NK-92 (cell line): ENCODE results near the gene BSCL2.
A peak's percentile ranks its signal among the peaks of the same experiment; 100 is the strongest.
"Not testable (repeated sequence)": the region's sequence is repeated elsewhere in the genome, so short reads cannot be mapped to it uniquely, and the experiment has no call there.

Source experiments
- DNase-seq: peaks from one replicate; lab custom pipeline; 2025; ENCODE audit not compliant: unreplicated experiment; lab: John Stamatoyannopoulos, UW

Gene BSCL2

DNA sequence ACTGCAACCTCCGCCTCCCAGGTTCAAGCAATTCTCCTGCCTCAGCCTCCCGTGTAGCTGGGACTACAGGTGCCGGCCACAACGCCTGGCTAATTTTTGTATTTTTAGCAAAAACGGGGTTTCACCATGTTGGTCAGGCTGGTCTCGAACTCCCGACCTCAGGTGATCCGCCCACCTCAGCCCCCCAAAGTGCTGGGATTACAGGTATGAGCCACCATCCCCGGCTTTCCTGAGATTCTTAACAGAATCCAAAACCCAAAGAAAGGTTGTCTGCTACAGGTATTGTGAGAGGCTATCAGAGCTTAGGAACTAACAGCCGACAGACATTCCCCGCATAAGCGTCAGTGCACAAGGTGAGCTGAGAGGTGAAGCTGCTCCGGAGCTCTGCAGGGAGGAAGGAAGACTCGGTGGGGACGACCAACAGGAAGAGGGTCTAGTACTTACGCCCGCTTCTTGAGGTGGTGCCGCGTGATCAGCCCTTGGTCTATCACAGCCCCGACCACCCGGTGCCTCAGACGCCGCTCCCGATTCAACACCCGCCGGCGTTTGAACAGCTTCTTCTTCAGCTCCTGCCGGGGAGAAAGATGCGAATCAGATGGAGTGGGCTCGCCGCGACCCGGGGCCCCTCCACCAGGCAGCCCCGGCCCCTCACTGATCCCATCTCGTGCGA lies 42.7 kb downstream of the BSCL2 start:
- no peak for DNase-seq

DNA sequence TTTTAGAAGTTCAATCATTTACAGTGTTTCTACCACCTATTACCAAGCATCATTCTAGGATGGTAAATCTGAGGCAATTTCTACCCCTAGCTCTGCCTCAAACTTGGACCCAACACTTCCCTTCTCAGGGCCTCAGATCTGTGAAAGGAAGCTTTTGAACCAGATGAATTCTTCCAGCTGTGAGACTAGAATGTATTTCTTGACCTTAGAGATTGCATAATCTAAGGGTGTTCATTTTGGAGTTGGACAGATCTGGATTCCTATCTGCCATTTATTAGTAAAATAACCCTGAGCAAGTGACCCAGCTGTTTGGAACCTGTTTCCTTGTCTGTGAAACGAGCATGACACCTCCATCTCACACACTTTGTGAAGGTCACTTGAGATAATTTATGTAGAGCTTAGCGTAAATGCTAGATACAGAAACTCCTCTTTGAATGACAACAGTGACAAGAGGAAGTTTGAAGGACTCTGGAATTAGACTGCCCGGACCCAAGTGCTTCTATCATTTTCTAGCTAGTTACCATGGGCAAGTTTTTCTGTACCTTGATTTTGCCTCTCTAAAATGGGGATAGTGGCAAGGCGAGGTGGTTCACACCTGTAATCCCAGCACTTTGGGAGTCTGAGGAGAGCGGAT lies 50.3 kb downstream of the BSCL2 start:
- no peak for DNase-seq

DNA sequence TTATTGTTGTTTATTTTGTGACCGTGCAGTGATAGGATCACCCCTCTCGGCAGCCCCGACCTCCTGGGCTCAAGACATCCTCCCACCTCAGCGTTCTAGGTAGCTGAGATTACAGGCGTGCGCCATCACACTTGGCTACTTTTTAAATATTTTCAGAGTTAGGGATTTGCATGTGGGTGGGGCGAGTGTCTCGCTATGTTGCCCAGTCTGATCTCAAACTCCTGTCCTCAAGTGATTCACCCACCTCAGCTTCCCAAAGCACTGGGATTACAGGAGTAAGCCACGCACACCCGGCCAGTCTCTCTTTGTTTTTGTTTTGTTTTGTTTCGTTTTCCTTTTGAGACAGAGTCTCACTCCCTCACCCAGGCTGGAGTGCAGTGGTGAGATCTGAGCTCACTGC lies 52.9 kb downstream of the BSCL2 start:
- DNase-seq, result no peak

DNA sequence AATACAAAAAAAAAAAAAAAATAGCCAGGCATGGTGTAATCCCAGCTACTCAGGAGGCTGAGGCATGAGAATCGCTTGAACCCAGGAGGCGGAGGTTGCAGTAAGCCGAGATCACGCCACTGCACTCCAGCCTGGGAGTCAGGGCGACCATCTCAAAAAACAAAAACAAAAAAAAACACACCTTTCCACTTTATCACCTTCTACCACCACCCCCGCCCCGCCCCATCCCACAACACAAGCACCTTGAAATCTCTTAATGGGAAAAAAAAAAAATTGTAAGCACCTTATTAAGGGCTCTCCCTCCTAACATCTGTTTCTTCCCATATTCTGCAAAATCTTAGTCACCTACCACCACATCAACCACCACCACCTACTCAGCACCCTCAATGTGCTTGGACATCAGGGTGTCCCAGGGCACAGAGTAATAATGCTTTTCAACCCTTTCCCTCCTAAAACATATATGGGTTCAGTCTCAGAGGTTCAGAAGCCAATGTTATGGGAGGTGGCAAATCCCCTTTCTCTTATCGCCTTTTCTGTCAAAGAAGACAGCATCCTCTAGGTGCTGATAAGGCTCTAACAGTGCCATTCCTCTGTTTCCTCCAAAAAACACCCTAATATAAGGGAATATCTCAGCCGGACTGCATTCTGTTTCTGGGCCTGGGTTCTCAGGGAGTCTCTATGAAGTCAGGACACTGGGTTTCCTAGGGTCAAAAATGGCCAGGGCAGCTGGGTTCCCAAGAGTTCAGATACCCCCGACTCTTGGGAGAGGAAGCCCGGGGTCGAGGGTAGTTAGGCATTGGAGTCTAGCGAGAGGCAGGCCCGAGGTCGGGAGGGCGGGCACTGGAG lies 54.8 kb downstream of the BSCL2 start:
- no peak for DNase-seq

DNA sequence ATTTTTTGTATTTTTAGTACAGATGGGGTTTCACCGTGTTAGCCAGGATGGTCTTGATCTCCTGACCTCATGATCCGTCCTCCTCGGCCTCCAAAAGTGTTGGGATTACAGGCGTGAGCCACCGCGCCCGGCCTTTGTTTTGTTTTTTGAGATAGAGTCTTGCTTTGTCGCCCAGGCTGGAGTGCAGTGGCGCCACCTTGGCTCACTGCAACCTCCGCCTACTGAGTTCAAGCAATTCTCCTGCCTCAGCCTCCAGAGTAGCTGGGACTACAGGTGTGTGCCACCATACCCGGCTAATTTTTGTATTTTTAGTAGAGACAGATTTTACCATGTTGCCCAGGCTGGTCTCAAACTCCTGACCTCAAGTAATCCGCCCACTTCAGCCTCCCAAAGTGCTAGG lies 56.9 kb downstream of the BSCL2 start:
- not testable (repeated sequence) for DNase-seq

DNA sequence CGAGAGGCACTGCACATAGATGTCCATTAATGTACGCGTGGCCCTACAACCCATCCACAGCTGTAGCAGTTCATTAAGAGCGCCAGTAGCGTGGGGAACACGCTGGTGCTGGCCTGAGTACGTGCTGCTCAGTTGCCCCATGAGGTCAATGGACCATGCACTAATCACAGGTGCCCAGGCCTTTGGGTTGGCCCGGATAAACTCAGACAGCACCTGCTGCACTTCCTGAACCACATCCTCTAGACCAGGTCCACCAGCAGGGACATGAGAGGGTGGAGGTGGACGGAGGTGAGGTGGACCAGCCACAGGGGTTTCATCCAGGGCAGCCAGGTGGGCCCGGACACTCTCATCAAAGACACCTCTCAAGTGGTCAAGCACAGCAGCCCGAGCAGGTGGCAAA lies 57.7 kb downstream of the BSCL2 start:
- no peak for DNase-seq

DNA sequence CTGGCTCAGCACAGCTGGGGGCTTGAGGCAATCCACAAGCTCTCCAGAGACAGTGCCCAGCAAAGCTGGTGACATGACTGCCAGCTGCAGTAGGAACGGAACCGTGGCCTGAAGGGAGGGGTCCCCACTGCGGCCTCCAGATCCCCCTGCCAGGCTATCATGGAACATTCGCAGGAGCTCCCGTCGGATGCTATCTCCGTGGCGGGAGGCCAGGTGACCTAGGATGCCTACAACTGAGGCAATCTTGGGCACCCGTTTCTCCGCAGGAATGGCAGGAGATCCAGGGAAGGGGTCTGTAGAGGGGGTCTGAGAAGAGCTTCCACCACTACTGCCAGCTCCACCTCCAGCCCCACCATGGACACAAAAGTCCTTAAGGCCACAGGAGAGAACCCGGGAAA lies 58.3 kb downstream of the BSCL2 start:
- no peak for DNase-seq

DNA sequence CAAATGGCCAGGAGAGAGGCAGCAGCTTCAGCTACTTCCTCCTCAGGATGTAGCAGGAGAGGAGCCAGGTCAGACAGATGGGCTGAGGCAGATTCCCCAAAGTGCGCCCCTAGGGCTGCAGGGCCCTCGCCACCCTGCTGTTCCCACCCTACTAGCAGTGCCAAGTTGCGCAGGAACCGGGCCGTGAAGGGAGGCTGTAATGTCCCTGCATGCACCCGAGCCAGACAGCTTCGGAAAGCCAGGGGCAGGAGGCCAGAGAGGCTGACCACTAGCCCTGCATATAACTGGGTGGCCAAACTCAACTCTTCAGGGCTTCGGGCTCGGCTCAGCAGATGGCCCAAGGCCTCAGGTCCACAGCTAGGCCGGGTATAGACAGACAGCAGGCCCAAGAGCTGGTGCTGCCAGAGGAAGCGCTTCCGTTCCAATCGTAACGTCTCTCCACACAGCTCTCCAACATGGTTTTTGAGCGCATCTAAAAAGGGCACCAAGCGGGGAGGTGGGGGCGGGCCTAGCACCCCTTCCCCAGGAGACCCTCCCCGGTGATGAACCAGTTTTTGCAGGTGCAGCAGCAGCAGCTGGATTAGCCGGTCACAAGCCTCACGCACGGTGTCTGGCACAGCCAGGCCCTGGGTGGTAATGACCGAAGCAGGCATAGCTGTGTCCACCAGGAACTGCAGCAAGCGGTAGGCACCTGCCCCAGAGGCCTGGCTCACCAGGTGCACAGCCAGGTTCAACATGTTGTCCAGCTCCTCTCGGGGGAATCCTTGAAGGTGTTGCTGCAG lies 58.8 kb downstream of the BSCL2 start:
- no peak for DNase-seq

DNA sequence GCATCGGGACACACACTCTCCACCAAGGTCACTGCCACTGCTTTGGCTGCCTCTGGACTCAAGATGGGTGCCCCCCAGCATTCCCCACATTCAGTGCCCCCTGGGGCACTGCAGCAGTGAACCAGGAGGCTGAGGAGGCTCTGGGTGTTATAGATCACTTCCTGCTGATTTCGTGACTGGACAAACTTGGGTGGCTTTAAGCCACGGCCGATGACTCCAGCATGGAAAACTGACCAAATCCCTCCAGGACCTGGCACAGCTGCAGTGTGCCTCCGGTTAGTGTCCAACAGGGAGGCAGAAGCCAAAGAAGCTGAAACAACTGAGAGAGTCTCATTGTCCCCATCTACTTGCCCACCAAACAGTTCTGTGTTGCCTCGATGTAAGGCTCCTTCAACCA lies 59.6 kb downstream of the BSCL2 start:
- no peak for DNase-seq

DNA sequence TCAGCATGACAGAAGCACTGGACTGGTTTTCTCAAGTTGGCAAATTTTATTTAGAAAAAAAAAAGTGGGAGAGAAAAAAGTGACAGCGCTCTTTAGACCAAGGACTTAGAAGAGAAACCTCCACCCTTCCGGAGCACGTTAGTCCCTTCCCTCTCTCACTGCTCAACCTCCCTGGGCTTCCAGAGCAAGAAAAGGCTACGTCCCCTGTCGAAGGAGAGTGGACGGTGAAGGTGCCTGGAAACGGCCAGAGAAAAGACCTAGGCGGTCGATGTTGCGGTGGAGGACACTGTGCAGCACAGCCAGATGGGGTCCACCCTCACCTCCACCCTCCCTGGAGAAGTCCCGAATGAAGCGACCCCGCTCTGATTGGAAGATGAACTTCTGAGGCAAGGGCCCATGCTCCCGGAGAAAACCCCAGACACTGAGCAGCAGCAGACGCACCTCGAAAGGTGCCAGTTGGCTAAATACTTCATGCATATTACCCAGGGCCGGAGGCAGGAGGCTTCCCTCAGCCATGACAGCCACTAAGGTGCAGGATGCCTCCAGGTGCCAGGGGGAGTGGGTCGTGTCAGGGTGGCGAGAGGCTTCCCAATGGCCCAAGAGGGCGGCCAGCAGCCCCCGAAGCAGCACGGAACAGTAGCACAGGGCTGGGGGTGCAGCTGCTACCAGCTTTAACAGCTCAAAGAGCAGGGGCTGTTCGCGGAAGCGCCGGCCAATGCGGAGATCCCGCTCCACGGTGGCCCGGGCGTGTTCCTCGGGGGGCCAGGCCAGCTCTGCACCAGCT lies 60.2 kb downstream of the BSCL2 start:
- no peak for DNase-seq

DNA sequence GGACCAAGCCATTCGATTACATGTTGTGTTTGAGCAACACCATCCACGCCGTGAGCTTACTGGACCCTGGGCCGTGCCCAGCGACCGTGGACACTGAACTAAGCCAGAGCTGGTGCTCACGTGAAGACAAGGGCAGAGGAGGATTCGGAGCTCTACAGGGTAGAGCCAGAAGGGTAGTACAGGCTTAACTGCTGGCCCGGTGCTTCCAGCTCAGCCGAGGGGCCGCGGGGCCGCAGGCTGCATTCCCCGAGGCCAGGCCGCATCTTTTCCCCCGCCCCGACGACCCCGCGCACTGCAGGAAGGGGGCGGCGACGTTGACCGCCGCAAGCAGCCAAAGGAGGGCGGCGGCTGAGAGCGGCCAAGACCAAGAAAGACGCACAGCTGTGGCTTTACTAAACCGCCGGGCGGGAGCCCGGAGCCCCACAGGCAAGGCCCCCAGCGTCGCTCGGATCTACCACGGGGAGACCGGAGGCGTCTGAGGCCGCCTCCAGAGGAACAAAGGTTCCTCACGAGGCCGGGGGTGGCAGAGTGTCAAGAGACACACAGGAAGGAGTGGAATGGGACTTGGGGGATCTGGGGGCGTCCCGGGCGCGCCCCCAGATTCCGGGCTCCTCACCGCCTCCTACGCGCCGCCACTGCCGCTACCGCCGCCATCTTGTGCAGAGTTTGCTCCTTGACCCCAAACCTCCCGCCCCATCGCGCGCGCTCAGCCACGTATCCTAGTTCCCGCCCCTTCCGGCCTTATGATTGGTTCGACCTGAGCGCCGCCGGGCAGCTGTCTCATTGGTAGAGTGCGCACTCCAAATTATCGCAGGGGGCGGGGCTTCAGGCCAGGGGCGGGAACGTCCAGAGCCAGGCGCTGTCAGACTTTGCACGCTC lies 61.0 kb downstream of the BSCL2 start, which contains the start of gene GANAB:
GANAB (minus strand) TSS at position 668 of the 879 bp plus-strand sequence; CDS start at position 654, 14 bp downstream.
- peak; percentile 88 for DNase-seq

DNA sequence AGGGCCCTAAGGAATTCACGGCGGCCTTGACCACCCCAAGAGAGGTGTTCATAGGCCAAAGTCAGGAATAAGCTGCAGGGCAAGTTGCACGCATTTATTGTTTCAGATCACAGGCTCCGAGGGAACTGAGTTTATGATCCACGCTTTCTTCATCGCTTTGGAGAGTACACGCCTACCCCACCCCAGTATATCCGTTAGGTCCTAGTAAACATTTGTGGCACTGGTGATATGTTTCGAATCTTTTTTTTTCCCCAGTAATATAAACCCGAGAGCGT lies 61.6 kb downstream of the BSCL2 start:
- DNase-seq, result no peak

DNA sequence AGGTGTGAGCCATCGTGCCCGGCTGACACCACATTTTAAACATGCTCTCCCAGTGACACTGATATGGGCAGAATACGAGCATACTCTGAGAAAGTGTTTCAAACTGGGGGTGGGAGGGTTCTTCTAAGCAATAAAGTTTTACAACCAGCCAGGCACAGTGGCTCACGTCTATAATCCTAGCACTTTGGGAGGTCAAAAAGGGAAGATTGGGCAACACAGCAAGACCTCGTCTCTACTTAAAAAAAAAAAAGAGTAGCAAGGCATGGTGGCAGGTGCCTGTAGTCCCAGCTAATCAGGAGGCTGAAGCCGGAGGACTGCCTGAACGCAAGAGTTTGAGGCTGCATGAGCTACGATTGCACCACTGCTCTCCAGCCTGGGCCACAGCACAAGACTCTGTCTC lies 63.0 kb downstream of the BSCL2 start:
- no peak for DNase-seq
